ENCODE data around the gene NLGN4X.

NLGN4X gene

GRCh38 chrX:6012357-6012756, 216.3 kb downstream of the NLGN4X start:
- TF ChIP-seq POLR2A (IDR thresholded peaks at IDR 0.05; ENCODE audit: low read depth, low read length), result no peak
- no peak for FAIRE-seq
- DNase-seq (ENCODE audit: insufficient read length, low spot score), result no peak

- FAIRE-seq (no peak), DNase-seq (ENCODE audit: insufficient read length, low spot score) (no peak)
- no peak for TF ChIP-seq POLR2A (IDR thresholded peaks at IDR 0.05; ENCODE audit: low read depth, low read length)
These were observed 222.8 kb downstream of the NLGN4X start for GRCh38 chrX:6005856-6006255.

GRCh38 chrX:6004529-6004928, 224.1 kb downstream of the NLGN4X start:
- DNase-seq (ENCODE audit: insufficient read length, low spot score) (no peak), FAIRE-seq (no peak)
- no peak for TF ChIP-seq POLR2A (IDR thresholded peaks at IDR 0.05; ENCODE audit: low read depth, low read length)

- TF ChIP-seq POLR2A (IDR thresholded peaks at IDR 0.05; ENCODE audit: low read depth, low read length), result no peak
- no peak for FAIRE-seq
- no peak for DNase-seq (ENCODE audit: insufficient read length, low spot score)
These were observed 226.6 kb downstream of the NLGN4X start for GRCh38 chrX:6002056-6002455.

GRCh38 chrX:5998901-5999300, 229.8 kb downstream of the NLGN4X start:
- DNase-seq (ENCODE audit: insufficient read length, low spot score), result no peak
- no peak for TF ChIP-seq POLR2A (IDR thresholded peaks at IDR 0.05; ENCODE audit: low read depth, low read length)
- no peak for FAIRE-seq

- no peak for FAIRE-seq
These were observed 230.2 kb downstream of the NLGN4X start for GRCh38 chrX:5998456-5998855.

GRCh38 chrX:5991393-5991792, 237.3 kb downstream of the NLGN4X start:
- no peak for TF ChIP-seq POLR2A (IDR thresholded peaks at IDR 0.05; ENCODE audit: low read depth, low read length)
- DNase-seq (ENCODE audit: insufficient read length, low spot score) (no peak), FAIRE-seq (no peak)

More at GRCh38 chrX:5998456-5998855, 230.2 kb downstream of the NLGN4X start:
- no peak for DNase-seq (ENCODE audit: insufficient read length, low spot score)
- TF ChIP-seq POLR2A (IDR thresholded peaks at IDR 0.05; ENCODE audit: low read depth, low read length), result no peak

- no peak for FAIRE-seq
- DNase-seq (ENCODE audit: insufficient read length, low spot score), result no peak
- TF ChIP-seq POLR2A (IDR thresholded peaks at IDR 0.05; ENCODE audit: low read depth, low read length), result no peak
These were observed 249.3 kb downstream of the NLGN4X start for GRCh38 chrX:5979338-5979737.

- no peak for DNase-seq (ENCODE audit: insufficient read length, low spot score)
- FAIRE-seq, result no peak
- TF ChIP-seq POLR2A (IDR thresholded peaks at IDR 0.05; ENCODE audit: low read depth, low read length), result no peak
These were observed 252.3 kb downstream of the NLGN4X start for GRCh38 chrX:5976332-5976731.

- no peak for DNase-seq (ENCODE audit: insufficient read length, low spot score)
- no peak for TF ChIP-seq POLR2A (IDR thresholded peaks at IDR 0.05; ENCODE audit: low read depth, low read length)
- FAIRE-seq, result no peak
These were observed 257.4 kb downstream of the NLGN4X start for GRCh38 chrX:5971300-5971699.

GRCh38 chrX:5965406-5965805, 263.3 kb downstream of the NLGN4X start:
- no peak for DNase-seq (ENCODE audit: insufficient read length, low spot score)
- no peak for FAIRE-seq

GRCh38 chrX:5959286-5959685, 269.4 kb downstream of the NLGN4X start:
- DNase-seq (ENCODE audit: insufficient read length, low spot score) (no peak), FAIRE-seq (no peak)
- TF ChIP-seq POLR2A (IDR thresholded peaks at IDR 0.05; ENCODE audit: low read depth, low read length), result no peak

More at GRCh38 chrX:5965406-5965805, 263.3 kb downstream of the NLGN4X start:
- no peak for TF ChIP-seq POLR2A (IDR thresholded peaks at IDR 0.05; ENCODE audit: low read depth, low read length)

GRCh38 chrX:5958523-5958922, 270.1 kb downstream of the NLGN4X start:
- DNase-seq (ENCODE audit: insufficient read length, low spot score) (no peak), FAIRE-seq (no peak)
- no peak for TF ChIP-seq POLR2A (IDR thresholded peaks at IDR 0.05; ENCODE audit: low read depth, low read length)

- no peak for FAIRE-seq
- DNase-seq (ENCODE audit: insufficient read length, low spot score), result no peak
- no peak for TF ChIP-seq POLR2A (IDR thresholded peaks at IDR 0.05; ENCODE audit: low read depth, low read length)
These were observed 271.2 kb downstream of the NLGN4X start for GRCh38 chrX:5957506-5957905.

GRCh38 chrX:5936438-5936837, 292.2 kb downstream of the NLGN4X start:
- FAIRE-seq (no peak), DNase-seq (ENCODE audit: insufficient read length, low spot score) (no peak)
- TF ChIP-seq POLR2A (IDR thresholded peaks at IDR 0.05; ENCODE audit: low read depth, low read length), result no peak

GRCh38 chrX:5928224-5928623, 300.4 kb downstream of the NLGN4X start:
- DNase-seq (ENCODE audit: insufficient read length, low spot score), result no peak
- no peak for TF ChIP-seq POLR2A (IDR thresholded peaks at IDR 0.05; ENCODE audit: low read depth, low read length)
- no peak for FAIRE-seq

Measured in H54 (cell line).